WTC11 (cell line): ENCODE results near the gene UFSP2. TPM values are rescaled to one million over a fixed set of nuclear protein-coding genes. Genes with fewer than 3 reads are reported as not detected.

Experiments used
- ATF1 ChIP-seq: sonication (generic); formaldehyde crosslinking; IDR thresholded peaks from 2 replicates; pipeline ENCODE4 v1.8.1; 2023; ENCODE audit warnings: mild to moderate bottlenecking, moderate library complexity, missing genetic modification reagents
- CBFB ChIP-seq: sonication (generic); formaldehyde crosslinking; IDR thresholded peaks from 2 replicates; pipeline ENCODE4 v1.8.1; 2022; ENCODE audit warnings: mild to moderate bottlenecking, low read depth, missing genetic modification reagents
- EMX1 ChIP-seq: fragments of 250-450 bp; sonication (Bioruptor Pico); IDR thresholded peaks from 2 replicates; pipeline ENCODE4 v1.8.0; 2021; ENCODE audit warnings: mild to moderate bottlenecking
- GTF2I ChIP-seq: fragments of 250-450 bp; sonication (Bioruptor Pico); conservative IDR thresholded peaks from 2 replicates; pipeline ENCODE4 v1.4.0; 2021; ENCODE audit warnings: mild to moderate bottlenecking
- MXD4 ChIP-seq: fragments of 250-450 bp; sonication (Bioruptor Pico); IDR thresholded peaks from 2 replicates; pipeline ENCODE4 v1.8.0; 2021; ENCODE audit warnings: mild to moderate bottlenecking, moderate library complexity, borderline replicate concordance
- NFE2L1 ChIP-seq: sonication (generic); formaldehyde crosslinking; IDR thresholded peaks from 2 replicates; pipeline ENCODE4 v1.8.1; 2023; ENCODE audit warnings: missing genetic modification reagents
- NR3C1 ChIP-seq: sonication (generic); formaldehyde crosslinking; conservative IDR thresholded peaks from 2 replicates; pipeline ENCODE4 v1.8.1; 2023; ENCODE audit warnings: low read depth, mild to moderate bottlenecking, missing genetic modification reagents
- RELA ChIP-seq: sonication (generic); formaldehyde crosslinking; IDR thresholded peaks from 2 replicates; pipeline ENCODE4 v1.8.1; 2022; ENCODE audit warnings: missing genetic modification reagents, mild to moderate bottlenecking, borderline replicate concordance
- RORB ChIP-seq: fragments of 250-450 bp; sonication (Bioruptor Pico); IDR thresholded peaks from 2 replicates; pipeline ENCODE4 v1.9.0; 2021; ENCODE audit warnings: mild to moderate bottlenecking
- SP1 ChIP-seq: sonication (generic); formaldehyde crosslinking; conservative IDR thresholded peaks from 2 replicates; pipeline ENCODE4 v1.8.1; 2022; ENCODE audit warnings: missing genetic modification reagents
- TEAD1 ChIP-seq: sonication (generic); formaldehyde crosslinking; IDR thresholded peaks from 2 replicates; pipeline ENCODE4 v1.8.0; 2022; ENCODE audit warnings: mild to moderate bottlenecking, missing genetic modification reagents
- ZNF263 ChIP-seq: sonication (generic); formaldehyde crosslinking; IDR thresholded peaks from 2 replicates; pipeline ENCODE4 v1.8.1; 2022; ENCODE audit warnings: low read depth, mild to moderate bottlenecking, moderate library complexity, missing genetic modification reagents
- ZNF396 ChIP-seq: fragments of 250-450 bp; sonication (Bioruptor Pico); IDR thresholded peaks from 2 replicates; pipeline ENCODE4 v1.8.0; 2021; ENCODE audit warnings: mild to moderate bottlenecking, moderate library complexity, borderline replicate concordance
- total RNA-seq: library from RNA; stranded (reverse); gene quantifications from 3 replicates; pipeline ENCODE4 v1.2.3, GENCODE V29; 2021
- TF ChIP-seq, protein P1 (sequence below): sonication (generic); formaldehyde crosslinking; IDR thresholded peaks from 2 replicates; pipeline ENCODE4 v1.8.0; 2022; ENCODE audit warnings: mild to moderate bottlenecking, missing genetic modification reagents
- TF ChIP-seq, protein P2 (sequence below): sonication (generic); formaldehyde crosslinking; IDR thresholded peaks from 2 replicates; pipeline ENCODE4 v1.8.1; 2022; ENCODE audit warnings: mild to moderate bottlenecking, moderate library complexity, missing genetic modification reagents
- TF ChIP-seq, protein P3 (sequence below): sonication (generic); formaldehyde crosslinking; IDR thresholded peaks from 2 replicates; pipeline ENCODE4 v1.8.1; 2022; ENCODE audit warnings: mild to moderate bottlenecking, missing genetic modification reagents, moderate library complexity, borderline replicate concordance
- TF ChIP-seq, protein P4 (sequence below): sonication (generic); formaldehyde crosslinking; IDR thresholded peaks from 2 replicates; pipeline ENCODE4 v1.8.1; 2022; ENCODE audit warnings: low read depth, missing genetic modification reagents, borderline replicate concordance
- TF ChIP-seq, protein P5 (sequence below): sonication (generic); formaldehyde crosslinking; IDR thresholded peaks from 2 replicates; pipeline ENCODE4 v1.8.0; 2022; ENCODE audit warnings: mild to moderate bottlenecking, missing genetic modification reagents
- TF ChIP-seq, protein P6 (sequence below): sonication (generic); formaldehyde crosslinking; IDR thresholded peaks from 2 replicates; pipeline ENCODE4 v1.8.1; 2023; ENCODE audit warnings: mild to moderate bottlenecking, missing genetic modification reagents, moderate library complexity
- TF ChIP-seq, protein P7 (sequence below): sonication (generic); formaldehyde crosslinking; IDR thresholded peaks from 2 replicates; pipeline ENCODE4 v1.8.0; 2023; ENCODE audit warnings: missing genetic modification reagents
- TF ChIP-seq, protein P8 (sequence below): sonication (generic); formaldehyde crosslinking; IDR thresholded peaks from 2 replicates; pipeline ENCODE4 v1.8.0; 2023; ENCODE audit warnings: mild to moderate bottlenecking, missing genetic modification reagents
- TF ChIP-seq, protein P9 (sequence below): sonication (generic); formaldehyde crosslinking; IDR thresholded peaks from 2 replicates; pipeline ENCODE4 v1.8.0; 2022; ENCODE audit warnings: mild to moderate bottlenecking, missing genetic modification reagents
- TF ChIP-seq, protein P10 (sequence below): fragments of 250-450 bp; sonication (Bioruptor Pico); IDR thresholded peaks from 2 replicates; pipeline ENCODE4 v1.9.0; 2021; ENCODE audit warnings: mild to moderate bottlenecking

The UFSP2 gene
- total RNA-seq, 1 experiment from 2014 or later = 30.8 TPM

DNA sequence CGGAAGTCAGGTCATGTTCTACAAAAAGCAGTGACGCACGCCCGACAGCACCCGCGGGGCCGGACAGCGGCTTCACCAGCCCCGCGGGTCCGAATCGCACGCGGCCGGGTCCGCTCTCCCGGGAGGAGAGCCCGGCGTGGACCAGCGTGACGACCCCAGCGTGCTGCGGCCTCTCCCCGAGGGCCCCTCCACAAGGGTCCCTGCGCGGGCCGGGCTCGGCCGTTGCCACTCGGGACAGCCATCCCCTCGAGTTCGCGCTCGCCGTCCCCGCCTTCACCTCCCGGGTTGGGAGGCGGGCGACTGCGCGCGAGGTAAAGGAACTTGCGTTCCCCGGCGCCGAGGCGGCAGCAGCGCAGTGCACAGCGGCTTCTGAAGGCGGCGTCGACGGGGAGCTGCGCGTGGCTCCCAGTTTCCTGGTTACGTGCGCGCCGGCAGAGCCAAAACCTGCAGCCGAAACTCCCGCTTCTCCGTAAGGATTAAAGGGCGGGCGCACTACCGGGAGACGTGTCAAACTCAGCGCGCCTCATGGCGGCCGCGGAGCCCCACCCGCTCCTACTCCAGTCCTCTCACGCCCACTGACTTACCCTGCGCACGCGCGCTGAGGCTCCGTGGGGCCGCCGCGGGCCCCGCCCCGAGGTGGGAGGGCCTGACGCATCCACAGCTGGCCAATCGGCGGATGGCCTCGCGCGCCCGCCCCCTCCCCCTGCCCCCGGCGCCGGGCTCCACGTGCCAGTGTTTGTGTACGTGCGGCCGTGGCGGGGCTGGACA, 29.6 kb downstream of the UFSP2 start (continued):
- TF ChIP-seq, protein P1, sequence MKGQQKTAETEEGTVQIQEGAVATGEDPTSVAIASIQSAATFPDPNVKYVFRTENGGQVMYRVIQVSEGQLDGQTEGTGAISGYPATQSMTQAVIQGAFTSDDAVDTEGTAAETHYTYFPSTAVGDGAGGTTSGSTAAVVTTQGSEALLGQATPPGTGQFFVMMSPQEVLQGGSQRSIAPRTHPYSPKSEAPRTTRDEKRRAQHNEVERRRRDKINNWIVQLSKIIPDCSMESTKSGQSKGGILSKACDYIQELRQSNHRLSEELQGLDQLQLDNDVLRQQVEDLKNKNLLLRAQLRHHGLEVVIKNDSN (CRISPR knock-in tag) = peak; percentile 58
- peak; percentile 85; the same call in 1 of the 2 replicates for TF ChIP-seq NFE2L1
- TF ChIP-seq MXD4 (CRISPR knock-in tag) = no peak
- TF ChIP-seq, protein P2, sequence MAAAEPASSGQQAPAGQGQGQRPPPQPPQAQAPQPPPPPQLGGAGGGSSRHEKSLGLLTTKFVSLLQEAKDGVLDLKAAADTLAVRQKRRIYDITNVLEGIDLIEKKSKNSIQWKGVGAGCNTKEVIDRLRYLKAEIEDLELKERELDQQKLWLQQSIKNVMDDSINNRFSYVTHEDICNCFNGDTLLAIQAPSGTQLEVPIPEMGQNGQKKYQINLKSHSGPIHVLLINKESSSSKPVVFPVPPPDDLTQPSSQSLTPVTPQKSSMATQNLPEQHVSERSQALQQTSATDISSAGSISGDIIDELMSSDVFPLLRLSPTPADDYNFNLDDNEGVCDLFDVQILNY = peak; percentile 76; the same call in 1 of the 2 replicates
- TF ChIP-seq, protein P3, sequence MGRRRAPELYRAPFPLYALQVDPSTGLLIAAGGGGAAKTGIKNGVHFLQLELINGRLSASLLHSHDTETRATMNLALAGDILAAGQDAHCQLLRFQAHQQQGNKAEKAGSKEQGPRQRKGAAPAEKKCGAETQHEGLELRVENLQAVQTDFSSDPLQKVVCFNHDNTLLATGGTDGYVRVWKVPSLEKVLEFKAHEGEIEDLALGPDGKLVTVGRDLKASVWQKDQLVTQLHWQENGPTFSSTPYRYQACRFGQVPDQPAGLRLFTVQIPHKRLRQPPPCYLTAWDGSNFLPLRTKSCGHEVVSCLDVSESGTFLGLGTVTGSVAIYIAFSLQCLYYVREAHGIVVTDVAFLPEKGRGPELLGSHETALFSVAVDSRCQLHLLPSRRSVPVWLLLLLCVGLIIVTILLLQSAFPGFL (CRISPR knock-in tag) = 0 out of 2 replicates have a peak, but pooled peaks have one; percentile 55
- TF ChIP-seq, protein P4, sequence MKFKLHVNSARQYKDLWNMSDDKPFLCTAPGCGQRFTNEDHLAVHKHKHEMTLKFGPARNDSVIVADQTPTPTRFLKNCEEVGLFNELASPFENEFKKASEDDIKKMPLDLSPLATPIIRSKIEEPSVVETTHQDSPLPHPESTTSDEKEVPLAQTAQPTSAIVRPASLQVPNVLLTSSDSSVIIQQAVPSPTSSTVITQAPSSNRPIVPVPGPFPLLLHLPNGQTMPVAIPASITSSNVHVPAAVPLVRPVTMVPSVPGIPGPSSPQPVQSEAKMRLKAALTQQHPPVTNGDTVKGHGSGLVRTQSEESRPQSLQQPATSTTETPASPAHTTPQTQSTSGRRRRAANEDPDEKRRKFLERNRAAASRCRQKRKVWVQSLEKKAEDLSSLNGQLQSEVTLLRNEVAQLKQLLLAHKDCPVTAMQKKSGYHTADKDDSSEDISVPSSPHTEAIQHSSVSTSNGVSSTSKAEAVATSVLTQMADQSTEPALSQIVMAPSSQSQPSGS (CRISPR knock-in tag) = no peak
- TF ChIP-seq, protein P5, sequence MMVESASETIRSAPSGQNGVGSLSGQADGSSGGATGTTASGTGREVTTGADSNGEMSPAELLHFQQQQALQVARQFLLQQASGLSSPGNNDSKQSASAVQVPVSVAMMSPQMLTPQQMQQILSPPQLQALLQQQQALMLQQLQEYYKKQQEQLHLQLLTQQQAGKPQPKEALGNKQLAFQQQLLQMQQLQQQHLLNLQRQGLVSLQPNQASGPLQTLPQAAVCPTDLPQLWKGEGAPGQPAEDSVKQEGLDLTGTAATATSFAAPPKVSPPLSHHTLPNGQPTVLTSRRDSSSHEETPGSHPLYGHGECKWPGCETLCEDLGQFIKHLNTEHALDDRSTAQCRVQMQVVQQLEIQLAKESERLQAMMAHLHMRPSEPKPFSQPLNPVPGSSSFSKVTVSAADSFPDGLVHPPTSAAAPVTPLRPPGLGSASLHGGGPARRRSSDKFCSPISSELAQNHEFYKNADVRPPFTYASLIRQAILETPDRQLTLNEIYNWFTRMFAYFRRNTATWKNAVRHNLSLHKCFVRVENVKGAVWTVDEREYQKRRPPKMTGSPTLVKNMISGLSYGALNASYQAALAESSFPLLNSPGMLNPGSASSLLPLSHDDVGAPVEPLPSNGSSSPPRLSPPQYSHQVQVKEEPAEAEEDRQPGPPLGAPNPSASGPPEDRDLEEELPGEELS (CRISPR knock-in tag) = 0 out of 2 replicates have a peak, but pooled peaks have one; percentile 2
- TF ChIP-seq, protein P6, sequence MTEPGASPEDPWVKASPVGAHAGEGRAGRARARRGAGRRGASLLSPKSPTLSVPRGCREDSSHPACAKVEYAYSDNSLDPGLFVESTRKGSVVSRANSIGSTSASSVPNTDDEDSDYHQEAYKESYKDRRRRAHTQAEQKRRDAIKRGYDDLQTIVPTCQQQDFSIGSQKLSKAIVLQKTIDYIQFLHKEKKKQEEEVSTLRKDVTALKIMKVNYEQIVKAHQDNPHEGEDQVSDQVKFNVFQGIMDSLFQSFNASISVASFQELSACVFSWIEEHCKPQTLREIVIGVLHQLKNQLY (CRISPR knock-in tag) = peak; percentile 85
- TF ChIP-seq SP1 (CRISPR knock-in tag) = peak; percentile 82; the same call in 1 of the 2 replicates
- TF ChIP-seq, protein P7, sequence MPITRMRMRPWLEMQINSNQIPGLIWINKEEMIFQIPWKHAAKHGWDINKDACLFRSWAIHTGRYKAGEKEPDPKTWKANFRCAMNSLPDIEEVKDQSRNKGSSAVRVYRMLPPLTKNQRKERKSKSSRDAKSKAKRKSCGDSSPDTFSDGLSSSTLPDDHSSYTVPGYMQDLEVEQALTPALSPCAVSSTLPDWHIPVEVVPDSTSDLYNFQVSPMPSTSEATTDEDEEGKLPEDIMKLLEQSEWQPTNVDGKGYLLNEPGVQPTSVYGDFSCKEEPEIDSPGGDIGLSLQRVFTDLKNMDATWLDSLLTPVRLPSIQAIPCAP (CRISPR knock-in tag) = no peak
- TF ChIP-seq EMX1 (CRISPR knock-in tag) = no peak
- peak; percentile 41; the same call in 1 of the 2 replicates for TF ChIP-seq ZNF263
- TF ChIP-seq NR3C1 (CRISPR knock-in tag) = no peak
- TF ChIP-seq, protein P8, sequence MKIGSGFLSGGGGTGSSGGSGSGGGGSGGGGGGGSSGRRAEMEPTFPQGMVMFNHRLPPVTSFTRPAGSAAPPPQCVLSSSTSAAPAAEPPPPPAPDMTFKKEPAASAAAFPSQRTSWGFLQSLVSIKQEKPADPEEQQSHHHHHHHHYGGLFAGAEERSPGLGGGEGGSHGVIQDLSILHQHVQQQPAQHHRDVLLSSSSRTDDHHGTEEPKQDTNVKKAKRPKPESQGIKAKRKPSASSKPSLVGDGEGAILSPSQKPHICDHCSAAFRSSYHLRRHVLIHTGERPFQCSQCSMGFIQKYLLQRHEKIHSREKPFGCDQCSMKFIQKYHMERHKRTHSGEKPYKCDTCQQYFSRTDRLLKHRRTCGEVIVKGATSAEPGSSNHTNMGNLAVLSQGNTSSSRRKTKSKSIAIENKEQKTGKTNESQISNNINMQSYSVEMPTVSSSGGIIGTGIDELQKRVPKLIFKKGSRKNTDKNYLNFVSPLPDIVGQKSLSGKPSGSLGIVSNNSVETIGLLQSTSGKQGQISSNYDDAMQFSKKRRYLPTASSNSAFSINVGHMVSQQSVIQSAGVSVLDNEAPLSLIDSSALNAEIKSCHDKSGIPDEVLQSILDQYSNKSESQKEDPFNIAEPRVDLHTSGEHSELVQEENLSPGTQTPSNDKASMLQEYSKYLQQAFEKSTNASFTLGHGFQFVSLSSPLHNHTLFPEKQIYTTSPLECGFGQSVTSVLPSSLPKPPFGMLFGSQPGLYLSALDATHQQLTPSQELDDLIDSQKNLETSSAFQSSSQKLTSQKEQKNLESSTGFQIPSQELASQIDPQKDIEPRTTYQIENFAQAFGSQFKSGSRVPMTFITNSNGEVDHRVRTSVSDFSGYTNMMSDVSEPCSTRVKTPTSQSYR (CRISPR knock-in tag) = peak; percentile 79; the same call in 1 of the 2 replicates
- TF ChIP-seq GTF2I = no peak
- TF ChIP-seq, protein P9, sequence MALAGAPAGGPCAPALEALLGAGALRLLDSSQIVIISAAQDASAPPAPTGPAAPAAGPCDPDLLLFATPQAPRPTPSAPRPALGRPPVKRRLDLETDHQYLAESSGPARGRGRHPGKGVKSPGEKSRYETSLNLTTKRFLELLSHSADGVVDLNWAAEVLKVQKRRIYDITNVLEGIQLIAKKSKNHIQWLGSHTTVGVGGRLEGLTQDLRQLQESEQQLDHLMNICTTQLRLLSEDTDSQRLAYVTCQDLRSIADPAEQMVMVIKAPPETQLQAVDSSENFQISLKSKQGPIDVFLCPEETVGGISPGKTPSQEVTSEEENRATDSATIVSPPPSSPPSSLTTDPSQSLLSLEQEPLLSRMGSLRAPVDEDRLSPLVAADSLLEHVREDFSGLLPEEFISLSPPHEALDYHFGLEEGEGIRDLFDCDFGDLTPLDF (CRISPR knock-in tag) = no peak
- no peak for TF ChIP-seq ZNF396 (CRISPR knock-in tag)
- TF ChIP-seq, protein P10, sequence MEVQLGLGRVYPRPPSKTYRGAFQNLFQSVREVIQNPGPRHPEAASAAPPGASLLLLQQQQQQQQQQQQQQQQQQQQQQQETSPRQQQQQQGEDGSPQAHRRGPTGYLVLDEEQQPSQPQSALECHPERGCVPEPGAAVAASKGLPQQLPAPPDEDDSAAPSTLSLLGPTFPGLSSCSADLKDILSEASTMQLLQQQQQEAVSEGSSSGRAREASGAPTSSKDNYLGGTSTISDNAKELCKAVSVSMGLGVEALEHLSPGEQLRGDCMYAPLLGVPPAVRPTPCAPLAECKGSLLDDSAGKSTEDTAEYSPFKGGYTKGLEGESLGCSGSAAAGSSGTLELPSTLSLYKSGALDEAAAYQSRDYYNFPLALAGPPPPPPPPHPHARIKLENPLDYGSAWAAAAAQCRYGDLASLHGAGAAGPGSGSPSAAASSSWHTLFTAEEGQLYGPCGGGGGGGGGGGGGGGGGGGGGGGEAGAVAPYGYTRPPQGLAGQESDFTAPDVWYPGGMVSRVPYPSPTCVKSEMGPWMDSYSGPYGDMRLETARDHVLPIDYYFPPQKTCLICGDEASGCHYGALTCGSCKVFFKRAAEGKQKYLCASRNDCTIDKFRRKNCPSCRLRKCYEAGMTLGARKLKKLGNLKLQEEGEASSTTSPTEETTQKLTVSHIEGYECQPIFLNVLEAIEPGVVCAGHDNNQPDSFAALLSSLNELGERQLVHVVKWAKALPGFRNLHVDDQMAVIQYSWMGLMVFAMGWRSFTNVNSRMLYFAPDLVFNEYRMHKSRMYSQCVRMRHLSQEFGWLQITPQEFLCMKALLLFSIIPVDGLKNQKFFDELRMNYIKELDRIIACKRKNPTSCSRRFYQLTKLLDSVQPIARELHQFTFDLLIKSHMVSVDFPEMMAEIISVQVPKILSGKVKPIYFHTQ (CRISPR knock-in tag) = no peak
- TF ChIP-seq TEAD1 (CRISPR knock-in tag) = peak; percentile 71; the same call in 1 of the 2 replicates
- no peak; the same call in 1 of the 2 replicates for TF ChIP-seq CBFB (CRISPR knock-in tag)
- no peak for TF ChIP-seq RORB (CRISPR knock-in tag)
- peak; percentile 83 for TF ChIP-seq RELA (CRISPR knock-in tag)
- peak; percentile 87; the same call in 1 of the 2 replicates for TF ChIP-seq ATF1 (CRISPR knock-in tag)
